K562 (cell line): Measurements from ENCODE around the gene ACOT7. TPM values are rescaled to one million over a fixed set of nuclear protein-coding genes. Genes with fewer than 3 reads are reported as not detected.

Source experiments
- CXXC5 ChIP-seq: fragments of 250-450 bp; sonication (Bioruptor Pico); IDR thresholded peaks from 2 replicates; pipeline ENCODE4 v1.8.0; 2022; ENCODE audit warnings: inconsistent platforms, mild to moderate bottlenecking, moderate library complexity
- EP400 ChIP-seq: fragments of 450-650 bp; IDR thresholded peaks from 2 replicates; pipeline ENCODE4 v1.6.1; 2017; ENCODE audit warnings: antibody characterized with exemption, mild to moderate bottlenecking, moderate library complexity
- STAG1 ChIP-seq: sonication (generic); formaldehyde crosslinking; IDR thresholded peaks from 2 replicates; pipeline ENCODE4 v1.5.0; 2020; ENCODE audit warnings: missing genetic modification reagents, borderline replicate concordance
- ZEB2 ChIP-seq: fragments of 450-650 bp; IDR thresholded peaks from 2 replicates; pipeline ENCODE4 v1.6.1; 2016
- ZNF184 ChIP-seq: sonication (generic); formaldehyde crosslinking; IDR thresholded peaks from 2 replicates; pipeline ENCODE4 v1.5.0; 2020; ENCODE audit warnings: missing genetic modification reagents
- polyA plus RNA-seq, 8 experiments: library from polyadenylated mRNA; depleted of rRNA in 4 of 8; stranded (reverse) in 5 of 8; unstranded in 3 of 8; fragments of >200 nt; fragmentation: Nextera tagmentation in 2 of 8; fragmentation: Illumina TruSeq in 1 of 8; extraction: Ambion mirVana in 2 of 8; extraction: Trizol in 1 of 8; gene quantifications; 2 replicates each; pipeline versions ENCODE4 v1.2.1 to v1.2.3, GENCODE V29; 2011 to 2014; ENCODE audit warnings: inconsistent platforms in 1 of 8, missing spikeins in 1 of 8
- total RNA-seq, 7 experiments: library from RNA; depleted of rRNA in 6 of 7; stranded (reverse); fragments of >200 nt in 6 of 7; fragmentation: Illumina TruSeq in 2 of 7; extraction: Trizol in 2 of 7; gene quantifications; 2 replicates each; pipeline versions ENCODE4 v1.2.1 to v1.2.3, GENCODE V29; 2011 to 2021; ENCODE audit warnings: low replicate concordance in 1 of 7
- TF ChIP-seq, protein P1 (sequence below), 3 experiments: fragments of 200-800 bp in 1 of 3; sonication (Bioruptor generic) in 1 of 3; sonication (generic) in 1 of 3; formaldehyde crosslinking in 1 of 3; IDR thresholded peaks; 2 replicates each; pipeline versions ENCODE4 v1.6.1 to v1.8.0; 2016 to 2022; ENCODE audit warnings: mild to moderate bottlenecking in 2 of 3, missing compliant biosample characterization in 2 of 3, missing genetic modification characterization in 2 of 3, missing genetic modification reagents in 1 of 3
- TF ChIP-seq, protein P2 (sequence below), 2 experiments: fragments of 200-800 bp in 1 of 2; sonication (Bioruptor generic) in 1 of 2; sonication (generic) in 1 of 2; formaldehyde crosslinking in 1 of 2; IDR thresholded peaks in 1 of 2; conservative IDR thresholded peaks in 1 of 2; 2 replicates each; pipeline versions ENCODE4 v1.5.0 to v1.6.1; 2016 to 2020; ENCODE audit warnings: missing compliant biosample characterization in 1 of 2, missing genetic modification characterization in 1 of 2, missing genetic modification reagents in 1 of 2

The ACOT7 gene
- total and polyA plus RNA-seq, 9 of the 15 experiments (the other 6 are each of a cell fraction or from before 2014, with no cell fraction given): 7.0 to 92.6 (median 37.2) TPM

DNA sequence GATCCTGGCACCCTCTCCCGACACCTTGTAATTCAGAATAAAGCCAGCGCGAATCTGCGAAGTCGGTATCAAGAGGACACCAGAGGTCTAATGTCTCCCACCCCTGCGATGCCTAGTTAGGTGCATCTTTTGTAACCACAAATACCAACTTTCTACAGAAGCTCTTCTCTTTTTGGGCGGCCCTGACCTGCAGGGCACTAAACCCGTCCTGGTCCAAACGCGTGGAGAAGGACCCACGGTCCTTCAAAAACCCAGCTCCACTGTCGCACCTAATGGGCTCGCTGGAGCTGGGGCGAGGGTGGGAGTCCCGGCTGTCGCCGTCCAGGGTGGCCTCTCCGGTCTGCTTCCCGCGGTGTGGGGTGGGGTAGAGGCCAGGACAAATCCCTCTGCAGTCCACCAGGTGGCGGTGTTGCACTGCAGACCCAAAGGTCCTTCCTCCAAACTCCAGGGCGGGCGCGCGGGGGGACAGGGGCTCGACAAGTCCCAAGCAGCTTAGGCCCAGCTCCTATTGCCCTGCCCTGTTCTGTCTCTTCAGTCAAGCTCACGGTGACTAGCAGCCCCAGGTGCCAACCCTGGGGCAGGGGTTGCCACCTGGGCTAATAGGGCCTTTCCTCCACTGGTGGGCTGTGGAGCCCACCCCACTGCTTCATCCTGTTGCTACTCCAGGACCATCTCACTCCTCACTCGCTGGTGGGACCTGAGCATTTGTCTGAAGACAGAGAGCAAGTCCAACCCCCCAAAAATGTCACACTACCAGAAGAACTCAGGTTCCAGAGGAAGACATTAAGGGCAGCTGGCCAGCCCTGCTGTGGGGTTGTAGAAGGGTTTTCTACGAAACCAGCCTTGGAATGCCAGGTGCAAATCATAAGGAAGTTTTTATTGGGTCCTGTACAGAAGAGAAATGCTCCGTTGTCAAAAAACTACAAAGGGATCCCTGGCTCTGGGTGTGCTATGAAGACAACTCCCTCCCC is 146.8 kb downstream of the ACOT7 start (continued):
- TF ChIP-seq ZEB2: no peak
- TF ChIP-seq, protein P1, sequence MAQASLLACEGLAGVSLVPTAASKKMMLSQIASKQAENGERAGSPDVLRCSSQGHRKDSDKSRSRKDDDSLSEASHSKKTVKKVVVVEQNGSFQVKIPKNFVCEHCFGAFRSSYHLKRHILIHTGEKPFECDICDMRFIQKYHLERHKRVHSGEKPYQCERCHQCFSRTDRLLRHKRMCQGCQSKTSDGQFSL (CRISPR knock-in tag; IDR thresholded peaks at IDR 0.05): peak; percentile 90
- TF ChIP-seq, protein P1 (tag; IDR thresholded peaks at IDR 0.05): no peak
- TF ChIP-seq, protein P2, sequence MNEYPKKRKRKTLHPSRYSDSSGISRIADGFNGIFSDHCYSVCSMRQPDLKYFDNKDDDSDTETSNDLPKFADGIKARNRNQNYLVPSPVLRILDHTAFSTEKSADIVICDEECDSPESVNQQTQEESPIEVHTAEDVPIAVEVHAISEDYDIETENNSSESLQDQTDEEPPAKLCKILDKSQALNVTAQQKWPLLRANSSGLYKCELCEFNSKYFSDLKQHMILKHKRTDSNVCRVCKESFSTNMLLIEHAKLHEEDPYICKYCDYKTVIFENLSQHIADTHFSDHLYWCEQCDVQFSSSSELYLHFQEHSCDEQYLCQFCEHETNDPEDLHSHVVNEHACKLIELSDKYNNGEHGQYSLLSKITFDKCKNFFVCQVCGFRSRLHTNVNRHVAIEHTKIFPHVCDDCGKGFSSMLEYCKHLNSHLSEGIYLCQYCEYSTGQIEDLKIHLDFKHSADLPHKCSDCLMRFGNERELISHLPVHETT (CRISPR knock-in tag; conservative IDR thresholded peaks at IDR 0.05 in 1 of 2, IDR thresholded peaks at IDR 0.05 in 1 of 2): no peak
- peak; percentile 99 for TF ChIP-seq STAG1 (CRISPR knock-in tag)
- peak; percentile 11; the same call in 1 of the 2 replicates for TF ChIP-seq CXXC5
- TF ChIP-seq ZNF184 (CRISPR knock-in tag): no peak
- TF ChIP-seq EP400: no peak
- TF ChIP-seq, all 486 proteins: peak for 37
